Measurements from ENCODE around the gene TTC6. TPM values are rescaled to one million over a fixed set of nuclear protein-coding genes. Genes with fewer than 3 reads are reported as not detected.

TTC6 gene
- total and polyA plus RNA-seq, 12 donors: 0.72 TPM; not detected in 11

DNA sequence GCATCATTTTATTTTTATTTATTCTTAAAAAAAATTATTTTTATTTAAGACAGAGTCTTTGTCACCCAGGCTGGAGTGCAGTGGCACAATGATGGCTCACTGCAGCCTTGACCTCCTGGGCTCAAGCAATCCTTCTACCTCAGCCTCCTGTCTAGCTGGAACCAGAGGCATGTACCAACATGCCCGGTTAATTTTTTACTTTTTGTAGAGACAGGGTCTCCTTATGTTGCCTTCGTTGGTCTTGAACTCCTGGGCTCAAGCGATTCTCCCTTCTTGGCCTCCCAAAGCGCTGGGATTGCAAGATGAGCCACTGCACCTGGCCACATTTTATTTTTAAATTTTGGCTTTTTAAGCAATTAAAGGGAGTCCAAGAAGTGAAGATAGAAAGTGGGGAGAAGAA is 21.4 kb downstream of the TTC6 start:
- no peaks in the 10 kb centered on the region for H3K36me3 ChIP-seq (replicated peaks in 1 of 2)

DNA sequence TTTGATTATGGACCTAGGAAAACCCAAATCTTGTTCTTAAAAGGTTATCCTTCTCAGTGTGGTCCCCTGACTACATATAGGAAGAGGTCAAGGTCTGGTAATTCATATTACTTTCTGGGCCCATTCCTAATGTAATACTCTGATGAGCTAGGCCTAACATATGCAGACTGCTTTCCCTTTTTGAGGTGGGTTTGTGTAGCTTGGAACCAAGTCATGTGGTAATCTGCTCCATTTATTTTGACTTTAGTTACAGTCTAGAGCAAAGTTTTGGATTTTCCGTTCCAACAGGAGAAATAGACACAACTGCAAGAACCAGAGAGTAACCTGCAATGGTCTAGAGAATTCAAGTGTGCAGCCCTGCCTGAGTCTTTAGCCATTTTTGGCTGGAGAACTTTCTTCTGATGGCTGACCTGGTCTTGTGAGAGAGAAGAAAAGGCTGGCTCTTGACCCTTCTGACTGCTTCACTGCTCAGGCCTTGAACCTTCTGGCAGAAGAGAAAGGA is 22.5 kb downstream of the TTC6 start:
- intact Hi-C loops (cut with DNase I): no loop called here
- peaks cover 0 to 4% (median 0%) of the 10 kb centered on the region in 3 donors for H3K9me3 ChIP-seq (replicated peaks in 1 of 3)
- no peak for DNase-seq
- peaks cover 19% of the 10 kb centered on the region for H3K27me3 ChIP-seq
- no peaks in the 10 kb centered on the region for H3K4me1 ChIP-seq (replicated peaks in 1 of 2)
- TF ChIP-seq, protein P1, sequence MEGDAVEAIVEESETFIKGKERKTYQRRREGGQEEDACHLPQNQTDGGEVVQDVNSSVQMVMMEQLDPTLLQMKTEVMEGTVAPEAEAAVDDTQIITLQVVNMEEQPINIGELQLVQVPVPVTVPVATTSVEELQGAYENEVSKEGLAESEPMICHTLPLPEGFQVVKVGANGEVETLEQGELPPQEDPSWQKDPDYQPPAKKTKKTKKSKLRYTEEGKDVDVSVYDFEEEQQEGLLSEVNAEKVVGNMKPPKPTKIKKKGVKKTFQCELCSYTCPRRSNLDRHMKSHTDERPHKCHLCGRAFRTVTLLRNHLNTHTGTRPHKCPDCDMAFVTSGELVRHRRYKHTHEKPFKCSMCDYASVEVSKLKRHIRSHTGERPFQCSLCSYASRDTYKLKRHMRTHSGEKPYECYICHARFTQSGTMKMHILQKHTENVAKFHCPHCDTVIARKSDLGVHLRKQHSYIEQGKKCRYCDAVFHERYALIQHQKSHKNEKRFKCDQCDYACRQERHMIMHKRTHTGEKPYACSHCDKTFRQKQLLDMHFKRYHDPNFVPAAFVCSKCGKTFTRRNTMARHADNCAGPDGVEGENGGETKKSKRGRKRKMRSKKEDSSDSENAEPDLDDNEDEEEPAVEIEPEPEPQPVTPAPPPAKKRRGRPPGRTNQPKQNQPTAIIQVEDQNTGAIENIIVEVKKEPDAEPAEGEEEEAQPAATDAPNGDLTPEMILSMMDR (IDR thresholded peaks at IDR 0.05): no peak
- TF ChIP-seq POLR2A (IDR thresholded peaks at IDR 0.05): no peak
- 82 to 93% (median 84%) methylated on average over 1 of the region's 1 CpG for WGBS, 4 donors
- H3K27ac ChIP-seq: no peak overlapping the region
- H3K36me3 ChIP-seq (replicated peaks in 1 of 2): no peaks in the 10 kb centered on the region
- no peak overlapping the region for H3K4me3 ChIP-seq

More for the DNA sequence above, 21.4 kb downstream of the TTC6 start:
- Histone ChIP-seq H3K27ac (no peak overlapping the region), H3K4me1 (replicated peaks in 1 of 2) (no peaks in the 10 kb centered on the region), H3K4me3 (no peak overlapping the region), H3K9me3 (replicated peaks in 1 of 3) (peaks cover 0 to 4% (median 0%) of the 10 kb centered on the region in 3 donors), H3K27me3 (peaks cover 8% of the 10 kb centered on the region)
- intact Hi-C loops (cut with DNase I): no loop called here
- TF ChIP-seq, protein P1 (IDR thresholded peaks at IDR 0.05): no peak
- TF ChIP-seq POLR2A (IDR thresholded peaks at IDR 0.05): no peak
- WGBS, 4 donors: 92 to 96% (median 94%) methylated on average over 4 of the region's 4 CpGs
- DNase-seq: no peak

DNA sequence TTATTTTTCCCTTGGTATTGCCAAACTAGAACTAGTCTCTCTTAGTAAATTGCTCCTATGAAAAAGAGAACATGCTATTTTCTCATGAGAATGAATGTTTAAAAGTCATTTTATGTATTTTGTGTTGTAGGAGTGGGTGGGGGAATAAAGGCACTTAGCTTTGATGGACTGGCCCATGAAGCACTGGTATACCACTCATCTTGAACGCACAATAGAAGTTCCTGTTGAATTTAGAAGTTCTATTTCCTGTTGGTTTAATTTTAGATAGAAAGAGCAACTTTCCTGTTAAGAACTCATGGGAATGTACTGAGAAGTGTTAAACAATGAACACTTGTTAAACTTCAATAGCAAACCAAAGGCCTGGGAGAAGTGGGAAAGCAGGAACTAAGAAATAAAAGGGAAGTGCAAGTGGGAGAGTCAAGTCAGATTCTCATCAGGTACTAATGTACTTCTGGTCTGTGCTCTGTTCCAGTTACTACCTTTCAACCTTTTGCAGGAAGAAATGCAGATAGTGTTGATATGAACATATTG is 23.1 kb downstream of the TTC6 start:
- H3K36me3 ChIP-seq (replicated peaks in 1 of 2): no peaks in the 10 kb centered on the region
- DNase-seq: no peak
- H3K27me3 ChIP-seq: peaks cover 26% of the 10 kb centered on the region
- H3K9me3 ChIP-seq (replicated peaks in 1 of 3): peaks cover 0 to 4% (median 0%) of the 10 kb centered on the region in 3 donors
- WGBS, 4 donors: 56 to 75% (median 68%) methylated on average over 1 of the region's 1 CpG
- intact Hi-C loops (cut with DNase I): no loop called here
- H3K4me3 ChIP-seq: no peak overlapping the region
- H3K27ac ChIP-seq: no peak overlapping the region
- TF ChIP-seq POLR2A (IDR thresholded peaks at IDR 0.05): no peak
- TF ChIP-seq, protein P1 (IDR thresholded peaks at IDR 0.05): no peak
- H3K4me1 ChIP-seq (replicated peaks in 1 of 2): no peaks in the 10 kb centered on the region

DNA sequence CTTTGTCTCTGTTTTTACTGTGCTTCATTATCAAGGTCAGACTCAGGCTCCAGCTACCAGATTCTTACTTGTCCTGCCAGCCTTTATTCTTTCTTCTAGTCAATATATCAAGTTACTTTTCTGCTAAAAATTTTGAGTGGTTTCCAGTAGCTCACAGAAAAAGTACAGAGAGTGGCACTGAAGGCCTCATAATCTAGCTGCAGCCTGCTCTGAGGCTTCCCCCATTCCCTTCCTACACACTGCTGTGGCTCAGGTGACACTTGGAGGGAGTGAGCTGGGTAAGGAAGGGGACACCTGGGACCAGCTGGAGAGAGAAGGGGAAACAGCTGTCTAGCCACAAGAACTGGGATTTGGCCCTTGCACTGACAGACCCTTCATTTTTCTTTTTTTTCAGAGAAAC is 25.4 kb downstream of the TTC6 start:
- no peak for TF ChIP-seq POLR2A (IDR thresholded peaks at IDR 0.05)
- intact Hi-C loops (cut with DNase I): no loop called here
- H3K27ac ChIP-seq: no peak overlapping the region
- H3K27me3 ChIP-seq: peaks cover 29% of the 10 kb centered on the region
- no peak for DNase-seq
- no peak overlapping the region for H3K4me3 ChIP-seq
- no peaks in the 10 kb centered on the region for H3K4me1 ChIP-seq (replicated peaks in 1 of 2)
- no peaks in the 10 kb centered on the region for H3K36me3 ChIP-seq (replicated peaks in 1 of 2)
- H3K9me3 ChIP-seq (replicated peaks in 1 of 3): peaks cover 0 to 4% (median 0%) of the 10 kb centered on the region in 3 donors
